HEK293T (cell line): Measurements from ENCODE around the gene PIR.

Experiments
- CTCF ChIA-PET: fragments of 350-600 bp; formaldehyde crosslinking; extraction: SDS; loops from one replicate; lab custom pipeline; 2021; ENCODE audit warnings: antibody characterized with exemption, inconsistent platforms; lab: Yijun Ruan, JAX
- POLR2A ChIA-PET: fragments of 350-600 bp; formaldehyde crosslinking; extraction: SDS; loops from one replicate; lab custom pipeline; 2020; ENCODE audit warnings: antibody characterized with exemption, inconsistent platforms; lab: Yijun Ruan, JAX
- DNase-seq: peaks from one replicate; pipeline ENCODE4 v3.0.0; 2012; ENCODE audit warnings: mixed read lengths; ENCODE audit errors: extremely low spot score
- ARNT ChIP-seq: fragments of 450-650 bp; IDR thresholded peaks from 2 replicates; pipeline ENCODE4 v1.6.1; 2017; ENCODE audit warnings: mild to moderate bottlenecking
- BHLHE40 ChIP-seq: fragments of 450-650 bp; IDR thresholded peaks from 2 replicates; pipeline ENCODE4 v1.6.1; 2016; ENCODE audit warnings: mild to moderate bottlenecking, moderate library complexity, borderline replicate concordance
- CTBP1 ChIP-seq: fragments of 450-650 bp; IDR thresholded peaks from 2 replicates; pipeline ENCODE4 v1.6.1; 2016; ENCODE audit warnings: borderline replicate concordance
- ELF4 ChIP-seq: fragments of 450-650 bp; IDR thresholded peaks from 2 replicates; pipeline ENCODE4 v1.6.1; 2017; ENCODE audit warnings: antibody characterized with exemption
- FOXA1 ChIP-seq: fragments of 450-650 bp; IDR thresholded peaks from 2 replicates; pipeline ENCODE4 v1.6.1; 2016; ENCODE audit warnings: mild to moderate bottlenecking
- FOXK2 ChIP-seq: fragments of 450-650 bp; IDR thresholded peaks from 2 replicates; pipeline ENCODE4 v1.6.1; 2016; ENCODE audit warnings: mild to moderate bottlenecking
- FOXM1 ChIP-seq: fragments of 450-650 bp; IDR thresholded peaks from 2 replicates; pipeline ENCODE4 v1.6.1; 2017; ENCODE audit warnings: mild to moderate bottlenecking, borderline replicate concordance
- HDGF ChIP-seq: fragments of 450-650 bp; IDR thresholded peaks from 2 replicates; pipeline ENCODE4 v1.6.1; 2017; ENCODE audit warnings: antibody characterized with exemption, borderline replicate concordance
- L3MBTL2 ChIP-seq: fragments of 450-650 bp; conservative IDR thresholded peaks from 2 replicates; pipeline ENCODE4 v1.6.1; 2016; ENCODE audit warnings: mild to moderate bottlenecking
- LEF1 ChIP-seq: fragments of 450-650 bp; IDR thresholded peaks from 2 replicates; pipeline ENCODE4 v1.6.1; 2017; ENCODE audit warnings: mild to moderate bottlenecking, borderline replicate concordance
- NFRKB ChIP-seq: fragments of 450-650 bp; IDR thresholded peaks from 2 replicates; pipeline ENCODE4 v1.6.1; 2016; ENCODE audit warnings: mild to moderate bottlenecking, moderate library complexity
- SP1 ChIP-seq: fragments of 450-650 bp; IDR thresholded peaks from 2 replicates; pipeline ENCODE4 v1.6.1; 2017
- SUZ12 ChIP-seq: fragments of 450-650 bp; IDR thresholded peaks from 2 replicates; pipeline ENCODE4 v1.6.1; 2016; ENCODE audit warnings: mild to moderate bottlenecking
- TARDBP ChIP-seq: fragments of 450-650 bp; IDR thresholded peaks from 2 replicates; pipeline ENCODE4 v1.6.1; 2016
- ZNF384 ChIP-seq: fragments of 450-650 bp; IDR thresholded peaks from 2 replicates; pipeline ENCODE4 v1.6.1; 2016
- TF ChIP-seq, protein P1 (sequence below): fragments of 450-650 bp; IDR thresholded peaks from 2 replicates; pipeline ENCODE4 v1.6.1; 2016

PIR gene

DNA sequence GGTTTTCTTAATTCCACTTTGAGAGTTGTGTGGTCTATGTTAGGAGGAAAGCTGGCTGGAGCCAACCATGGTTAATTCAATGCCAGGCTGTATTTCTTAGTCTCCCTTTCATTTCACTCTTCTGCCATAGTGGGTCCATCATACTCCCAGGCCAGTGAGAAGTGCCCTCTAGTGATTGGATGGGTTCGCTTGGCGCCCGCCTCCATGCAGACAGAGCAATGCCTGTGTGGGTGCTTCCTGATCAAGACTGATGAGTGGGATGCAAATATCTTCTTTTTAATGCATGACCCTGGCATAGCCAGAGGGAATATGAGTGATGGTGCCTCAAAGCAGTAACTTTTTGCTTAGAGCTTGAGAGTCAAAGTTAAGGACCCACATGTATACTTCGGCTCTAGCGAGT is 13.9 kb upstream of the PIR start:
- POLR2A ChIA-PET: no interaction called here
- DNase-seq: no peak
- CTCF ChIA-PET: interaction anchor here (1.0 kb wide), 1 partner anchor 14 kb away, joined by 3 read pairs; the partner anchor contains the start of gene PIR

DNA sequence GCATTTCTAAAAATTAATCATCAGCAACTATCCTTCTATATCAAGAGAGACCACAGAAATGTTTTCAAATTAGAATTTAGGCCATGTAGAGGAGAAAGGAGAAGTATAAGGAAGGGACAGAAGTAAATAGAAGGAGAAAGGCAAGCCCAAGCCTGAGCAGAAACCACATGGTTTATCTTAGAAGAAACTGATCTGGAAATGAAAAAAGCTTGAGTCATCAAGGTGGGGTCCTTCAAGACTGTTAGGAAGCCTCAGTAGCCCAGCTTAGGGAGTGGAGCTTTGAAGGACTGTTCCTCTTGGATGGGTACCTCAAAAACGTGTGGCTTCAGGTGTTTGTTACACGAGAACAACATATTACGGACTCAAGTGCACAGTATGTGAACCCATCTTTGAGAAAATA is 12.0 kb upstream of the PIR start:
- TF ChIP-seq FOXM1 (no peak), SUZ12 (no peak), HDGF (no peak), TARDBP (no peak)
- no peak for DNase-seq
- POLR2A ChIA-PET: interaction anchor here (1.2 kb wide), 1 partner anchor 8 kb away, joined by 3 read pairs; no protein-coding TSS in a partner anchor
- CTCF ChIA-PET: no interaction called here

More for the DNA sequence above, 13.9 kb upstream of the PIR start:
- TF ChIP-seq HDGF: no peak
- no peak for TF ChIP-seq ELF4
- TF ChIP-seq LEF1: no peak
- TF ChIP-seq SP1: no peak
- TF ChIP-seq ZNF384: no peak
- no peak for TF ChIP-seq FOXM1
- TF ChIP-seq SUZ12: no peak
- no peak for TF ChIP-seq CTBP1

DNA sequence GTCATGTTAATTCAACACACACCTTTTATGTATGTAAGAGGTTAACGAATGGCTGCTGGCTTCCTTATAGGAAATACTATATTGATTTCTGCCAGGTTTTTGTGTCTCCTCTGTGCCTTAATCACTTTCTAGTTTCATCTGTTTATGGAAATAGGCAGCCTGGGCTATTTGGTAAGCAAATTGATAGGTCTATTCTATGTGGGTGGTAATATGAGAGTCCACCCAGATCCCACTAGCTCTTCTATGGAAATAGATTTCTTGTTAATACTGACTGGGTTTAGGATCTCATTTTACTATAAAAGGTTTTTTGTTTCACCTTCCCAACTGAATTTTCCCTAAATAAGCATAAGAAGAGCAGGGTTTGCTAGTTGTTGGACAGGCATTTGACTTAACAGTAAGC is 11.5 kb upstream of the PIR start:
- POLR2A ChIA-PET: interaction anchor here (1.2 kb wide), 1 partner anchor 9 kb away, joined by 3 read pairs; no protein-coding TSS in a partner anchor
- TF ChIP-seq SUZ12: no peak
- no peak for TF ChIP-seq SP1
- TF ChIP-seq L3MBTL2: no peak
- TF ChIP-seq CTBP1: no peak
- TF ChIP-seq ZNF384: no peak
- TF ChIP-seq, protein P1, sequence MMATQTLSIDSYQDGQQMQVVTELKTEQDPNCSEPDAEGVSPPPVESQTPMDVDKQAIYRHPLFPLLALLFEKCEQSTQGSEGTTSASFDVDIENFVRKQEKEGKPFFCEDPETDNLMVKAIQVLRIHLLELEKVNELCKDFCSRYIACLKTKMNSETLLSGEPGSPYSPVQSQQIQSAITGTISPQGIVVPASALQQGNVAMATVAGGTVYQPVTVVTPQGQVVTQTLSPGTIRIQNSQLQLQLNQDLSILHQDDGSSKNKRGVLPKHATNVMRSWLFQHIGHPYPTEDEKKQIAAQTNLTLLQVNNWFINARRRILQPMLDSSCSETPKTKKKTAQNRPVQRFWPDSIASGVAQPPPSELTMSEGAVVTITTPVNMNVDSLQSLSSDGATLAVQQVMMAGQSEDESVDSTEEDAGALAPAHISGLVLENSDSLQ: no peak
- no peak for TF ChIP-seq ELF4
- no peak for TF ChIP-seq FOXA1
- TF ChIP-seq NFRKB: no peak
- no peak for TF ChIP-seq FOXM1
- no peak for DNase-seq
- CTCF ChIA-PET: interaction anchor here (1.0 kb wide), 1 partner anchor 60 kb away, joined by 3 read pairs; no protein-coding TSS in a partner anchor

DNA sequence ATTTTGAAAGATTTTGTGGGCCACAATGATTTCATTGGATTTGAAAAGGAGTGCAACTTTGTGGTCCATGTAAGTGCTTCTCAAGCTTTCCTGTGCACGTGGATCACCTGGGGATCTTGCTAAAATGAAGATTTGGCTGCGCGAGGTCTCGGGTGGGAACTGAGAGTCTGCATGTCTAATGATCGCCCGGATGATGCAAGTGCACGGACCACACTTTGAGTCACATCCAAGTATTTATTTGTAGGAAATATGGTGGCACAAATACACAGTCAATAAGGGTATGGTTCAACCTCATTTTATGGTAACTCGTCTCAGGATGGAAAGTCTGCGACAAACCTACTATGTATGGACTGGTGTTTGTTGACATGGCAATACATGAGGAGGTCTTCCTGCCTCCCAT is 8.4 kb upstream of the PIR start:
- no peak for DNase-seq
- TF ChIP-seq FOXM1 (no peak), CTBP1 (no peak), ARNT (no peak), FOXA1 (no peak), FOXK2 (no peak), SUZ12 (no peak), L3MBTL2 (no peak), TARDBP (no peak)
- TF ChIP-seq, protein P1: no peak
- ChIA-PET CTCF (no interaction called here), POLR2A (no interaction called here)

DNA sequence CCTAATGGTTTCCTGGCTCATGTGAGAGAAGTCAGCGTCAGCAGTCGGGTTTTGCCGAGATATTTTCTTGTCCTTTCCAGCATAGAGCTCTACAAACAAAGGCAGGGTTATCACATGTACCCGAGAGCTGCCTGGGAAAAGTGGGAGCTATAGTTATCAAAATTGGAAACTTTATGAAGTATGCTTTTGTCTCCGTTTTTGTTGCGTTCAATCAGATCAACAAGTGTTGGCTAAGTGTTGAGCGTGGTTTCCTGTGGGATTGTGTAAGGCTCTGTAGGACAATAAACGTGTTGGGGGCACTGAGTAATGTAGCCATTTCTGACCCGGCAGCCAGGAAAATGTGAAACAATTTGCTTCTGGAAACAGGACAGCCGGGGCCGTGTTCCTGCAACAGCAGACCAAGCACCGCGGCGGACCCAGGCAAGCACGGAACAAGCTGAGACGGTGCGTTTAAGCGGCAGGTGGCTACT is 7.4 kb upstream of the PIR start, which contains the start of gene BMX:
BMX (plus strand) TSS at position 311 of the 470 bp plus-strand sequence. CDS start 7,547 bp downstream, outside the sequence.
- POLR2A ChIA-PET: no interaction called here
- CTCF ChIA-PET: no interaction called here
- DNase-seq: no peak
- no peak for TF ChIP-seq HDGF
- no peak for TF ChIP-seq FOXA1
- TF ChIP-seq ARNT: no peak
- TF ChIP-seq ELF4: no peak
- no peak for TF ChIP-seq CTBP1
- TF ChIP-seq LEF1: no peak
- TF ChIP-seq L3MBTL2: no peak
- TF ChIP-seq NFRKB: no peak
- TF ChIP-seq TARDBP: no peak
- no peak for TF ChIP-seq ZNF384

DNA sequence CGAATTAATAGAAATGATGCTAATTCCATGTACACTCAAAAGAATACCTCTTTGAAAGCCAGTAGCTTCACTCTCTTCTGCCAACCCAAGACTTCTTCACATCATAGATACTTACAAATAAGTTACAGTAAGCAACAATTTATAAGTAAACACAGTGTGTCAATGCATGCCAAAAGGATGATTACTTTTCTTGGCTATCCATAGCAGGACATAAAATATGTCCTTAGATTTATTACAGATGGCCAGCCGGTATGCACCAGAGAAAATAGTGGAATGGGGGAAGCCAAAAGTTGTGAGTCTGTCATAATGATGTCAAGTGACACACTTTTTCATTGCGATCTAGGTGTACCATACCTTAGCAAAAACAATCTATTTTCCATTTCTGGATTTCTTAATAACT is 6.8 kb upstream of the PIR start:
- TF ChIP-seq FOXM1 (no peak), CTBP1 (no peak)
- CTCF ChIA-PET: no interaction called here
- no peak for DNase-seq
- POLR2A ChIA-PET: no interaction called here

DNA sequence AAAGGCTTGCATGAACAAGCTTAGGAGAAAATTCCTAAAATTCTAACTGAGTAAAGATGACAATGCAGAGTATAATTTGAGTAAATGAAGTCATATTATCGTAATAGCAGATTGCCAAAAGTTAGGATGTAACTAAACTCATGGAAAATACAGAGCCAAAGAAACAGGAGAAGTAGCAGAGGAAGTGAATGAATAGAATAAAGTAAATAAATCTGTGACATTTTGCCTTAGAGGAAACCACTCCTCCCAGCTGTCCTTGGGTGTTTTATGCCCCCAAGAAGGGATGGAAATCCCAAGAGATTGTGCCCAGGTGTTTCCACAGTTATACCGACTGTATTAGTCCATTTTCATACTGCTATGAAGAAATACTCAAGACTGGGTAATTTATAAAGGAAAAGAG is 5.6 kb upstream of the PIR start:
- ChIA-PET POLR2A (no interaction called here), CTCF (interaction anchor here (0.7 to 1.4 kb wide), 4 partner anchors 66 to 1472 kb away, joined by 3 to 5 read pairs (median 4); no protein-coding TSS in a partner anchor)
- TF ChIP-seq ZNF384: no peak
- no peak for TF ChIP-seq SUZ12
- TF ChIP-seq ARNT: no peak
- TF ChIP-seq FOXM1: no peak
- DNase-seq: no peak

DNA sequence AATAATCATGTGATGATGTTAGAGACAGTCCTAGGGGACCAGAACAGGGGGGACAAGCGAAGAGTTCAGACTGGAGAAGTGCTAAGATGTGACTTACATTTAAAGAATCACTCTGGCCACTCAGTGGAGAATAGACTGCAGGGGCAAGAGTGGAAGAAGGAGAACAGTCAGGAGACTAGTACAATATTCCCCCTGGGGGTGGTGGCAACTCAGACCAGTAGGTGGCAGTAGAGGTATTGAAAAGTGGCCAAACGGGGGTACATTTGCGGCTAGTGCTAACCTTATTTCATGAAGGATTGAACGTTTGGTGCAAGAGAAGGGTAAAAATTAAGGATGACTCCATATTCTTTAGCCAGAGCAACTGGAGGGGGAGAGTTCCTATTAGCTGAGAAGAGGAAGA is 4.7 kb upstream of the PIR start:
- ChIA-PET POLR2A (no interaction called here), CTCF (interaction anchor here (1.4 kb wide), 1 partner anchor 67 kb away, joined by 3 read pairs; no protein-coding TSS in a partner anchor)
- TF ChIP-seq CTBP1 (no peak), LEF1 (no peak), FOXM1 (no peak), HDGF (no peak), ELF4 (no peak), TARDBP (no peak), BHLHE40 (no peak), ARNT (no peak), NFRKB (no peak), SUZ12 (no peak), ZNF384 (no peak), FOXK2 (no peak), FOXA1 (no peak), SP1 (no peak)
- TF ChIP-seq, protein P1: no peak
- peak; percentile 74 for DNase-seq
